ENCODE measurements around the gene EIF3K.

DNA sequence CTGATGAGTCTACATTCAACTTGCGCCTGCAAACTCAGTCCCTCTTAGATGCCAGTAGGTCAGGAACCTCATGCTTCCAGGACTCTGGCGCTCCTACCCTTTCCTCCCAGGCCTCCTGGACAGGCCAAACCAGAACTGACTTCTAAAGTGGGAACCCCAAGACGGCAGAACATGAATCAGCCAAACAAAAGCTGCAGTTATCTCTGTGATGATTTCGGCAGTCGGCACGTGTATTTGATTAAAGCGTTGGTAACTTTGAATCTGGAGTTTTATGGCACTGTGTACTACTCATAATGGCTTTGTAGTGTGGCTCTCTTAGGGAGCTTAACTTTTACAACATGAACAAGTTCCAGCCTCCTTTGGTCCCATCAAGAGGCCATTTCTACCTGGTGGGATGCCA is 42.1 kb downstream of the EIF3K start:
- TF ChIP-seq ZNF133 (tag by site-specific recombination; IDR thresholded peaks at IDR 0.05) (no peak), GFI1B (tag by site-specific recombination; IDR thresholded peaks at IDR 0.05) (no peak), ZFP69B (tag by site-specific recombination; IDR thresholded peaks at IDR 0.05) (no peak), ZNF610 (tag by site-specific recombination; IDR thresholded peaks at IDR 0.05; ENCODE audit: borderline replicate concordance) (no peak), ZNF529 (tag by site-specific recombination; IDR thresholded peaks at IDR 0.05; ENCODE audit: insufficient replicate concordance) (no peak), ZNF785 (tag by site-specific recombination; IDR thresholded peaks at IDR 0.05) (no peak), ZNF266 (tag by site-specific recombination; IDR thresholded peaks at IDR 0.05; ENCODE audit: low read depth) (no peak), ZSCAN16 (tag by site-specific recombination; IDR thresholded peaks at IDR 0.05) (no peak), ZNF792 (tag by site-specific recombination; IDR thresholded peaks at IDR 0.05) (no peak), ZNF10 (tag by site-specific recombination; IDR thresholded peaks at IDR 0.05) (no peak)
- TF ChIP-seq, protein P1, sequence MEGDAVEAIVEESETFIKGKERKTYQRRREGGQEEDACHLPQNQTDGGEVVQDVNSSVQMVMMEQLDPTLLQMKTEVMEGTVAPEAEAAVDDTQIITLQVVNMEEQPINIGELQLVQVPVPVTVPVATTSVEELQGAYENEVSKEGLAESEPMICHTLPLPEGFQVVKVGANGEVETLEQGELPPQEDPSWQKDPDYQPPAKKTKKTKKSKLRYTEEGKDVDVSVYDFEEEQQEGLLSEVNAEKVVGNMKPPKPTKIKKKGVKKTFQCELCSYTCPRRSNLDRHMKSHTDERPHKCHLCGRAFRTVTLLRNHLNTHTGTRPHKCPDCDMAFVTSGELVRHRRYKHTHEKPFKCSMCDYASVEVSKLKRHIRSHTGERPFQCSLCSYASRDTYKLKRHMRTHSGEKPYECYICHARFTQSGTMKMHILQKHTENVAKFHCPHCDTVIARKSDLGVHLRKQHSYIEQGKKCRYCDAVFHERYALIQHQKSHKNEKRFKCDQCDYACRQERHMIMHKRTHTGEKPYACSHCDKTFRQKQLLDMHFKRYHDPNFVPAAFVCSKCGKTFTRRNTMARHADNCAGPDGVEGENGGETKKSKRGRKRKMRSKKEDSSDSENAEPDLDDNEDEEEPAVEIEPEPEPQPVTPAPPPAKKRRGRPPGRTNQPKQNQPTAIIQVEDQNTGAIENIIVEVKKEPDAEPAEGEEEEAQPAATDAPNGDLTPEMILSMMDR (tag by site-specific recombination; IDR thresholded peaks at IDR 0.05), result no peak
- TF ChIP-seq, protein P2, sequence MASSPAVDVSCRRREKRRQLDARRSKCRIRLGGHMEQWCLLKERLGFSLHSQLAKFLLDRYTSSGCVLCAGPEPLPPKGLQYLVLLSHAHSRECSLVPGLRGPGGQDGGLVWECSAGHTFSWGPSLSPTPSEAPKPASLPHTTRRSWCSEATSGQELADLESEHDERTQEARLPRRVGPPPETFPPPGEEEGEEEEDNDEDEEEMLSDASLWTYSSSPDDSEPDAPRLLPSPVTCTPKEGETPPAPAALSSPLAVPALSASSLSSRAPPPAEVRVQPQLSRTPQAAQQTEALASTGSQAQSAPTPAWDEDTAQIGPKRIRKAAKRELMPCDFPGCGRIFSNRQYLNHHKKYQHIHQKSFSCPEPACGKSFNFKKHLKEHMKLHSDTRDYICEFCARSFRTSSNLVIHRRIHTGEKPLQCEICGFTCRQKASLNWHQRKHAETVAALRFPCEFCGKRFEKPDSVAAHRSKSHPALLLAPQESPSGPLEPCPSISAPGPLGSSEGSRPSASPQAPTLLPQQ (tag by site-specific recombination; IDR thresholded peaks at IDR 0.05), result no peak
- TF ChIP-seq, protein P3, sequence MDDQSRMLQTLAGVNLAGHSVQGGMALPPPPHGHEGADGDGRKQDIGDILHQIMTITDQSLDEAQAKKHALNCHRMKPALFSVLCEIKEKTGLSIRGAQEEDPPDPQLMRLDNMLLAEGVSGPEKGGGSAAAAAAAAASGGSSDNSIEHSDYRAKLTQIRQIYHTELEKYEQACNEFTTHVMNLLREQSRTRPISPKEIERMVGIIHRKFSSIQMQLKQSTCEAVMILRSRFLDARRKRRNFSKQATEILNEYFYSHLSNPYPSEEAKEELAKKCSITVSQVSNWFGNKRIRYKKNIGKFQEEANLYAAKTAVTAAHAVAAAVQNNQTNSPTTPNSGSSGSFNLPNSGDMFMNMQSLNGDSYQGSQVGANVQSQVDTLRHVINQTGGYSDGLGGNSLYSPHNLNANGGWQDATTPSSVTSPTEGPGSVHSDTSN (CRISPR knock-in tag; IDR thresholded peaks at IDR 0.05), result no peak
- TF ChIP-seq, protein P4, sequence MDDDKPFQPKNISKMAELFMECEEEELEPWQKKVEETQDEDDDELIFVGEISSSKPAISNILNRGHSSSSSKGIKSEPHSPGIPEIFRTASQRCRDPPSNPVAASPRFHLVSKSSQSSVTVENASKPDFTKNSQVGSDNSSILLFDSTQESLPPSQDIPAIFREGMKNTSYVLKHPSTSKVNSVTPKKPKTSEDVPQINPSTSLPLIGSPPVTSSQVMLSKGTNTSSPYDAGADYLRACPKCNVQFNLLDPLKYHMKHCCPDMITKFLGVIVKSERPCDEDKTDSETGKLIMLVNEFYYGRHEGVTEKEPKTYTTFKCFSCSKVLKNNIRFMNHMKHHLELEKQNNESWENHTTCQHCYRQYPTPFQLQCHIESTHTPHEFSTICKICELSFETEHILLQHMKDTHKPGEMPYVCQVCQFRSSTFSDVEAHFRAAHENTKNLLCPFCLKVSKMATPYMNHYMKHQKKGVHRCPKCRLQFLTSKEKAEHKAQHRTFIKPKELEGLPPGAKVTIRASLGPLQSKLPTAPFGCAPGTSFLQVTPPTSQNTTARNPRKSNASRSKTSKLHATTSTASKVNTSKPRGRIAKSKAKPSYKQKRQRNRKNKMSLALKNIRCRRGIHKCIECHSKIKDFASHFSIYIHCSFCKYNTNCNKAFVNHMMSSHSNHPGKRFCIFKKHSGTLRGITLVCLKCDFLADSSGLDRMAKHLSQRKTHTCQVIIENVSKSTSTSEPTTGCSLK (tag by site-specific recombination; IDR thresholded peaks at IDR 0.05), result no peak

Data from HEK293 (cell line).